ENCODE measurements around the gene NRP1. TPM values are rescaled to one million over a fixed set of nuclear protein-coding genes. Genes with fewer than 3 reads are reported as not detected.

Gene NRP1
- total and polyA plus RNA-seq, 4 donors, result 14.6 to 55.6 (median 37.8) TPM

DNA sequence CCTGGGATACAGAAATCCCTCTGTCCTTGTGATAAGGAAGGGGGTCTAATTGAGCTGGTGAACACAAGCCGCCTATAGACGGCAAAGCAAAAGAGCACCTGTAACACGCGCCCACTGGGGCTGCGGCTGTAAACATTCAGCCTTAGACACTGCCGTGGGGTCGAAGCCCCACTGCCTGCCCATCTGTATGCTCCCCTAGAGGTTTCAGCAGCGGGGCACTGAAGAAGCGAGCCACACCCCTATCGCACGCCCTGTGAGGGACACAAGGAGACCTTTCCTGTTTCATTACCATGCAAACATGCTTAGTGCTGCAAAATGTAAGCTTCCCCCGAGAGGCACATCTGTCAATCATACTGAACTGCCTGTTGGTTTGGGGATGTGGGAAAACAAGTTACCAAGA, 82.1 kb downstream of the NRP1 start (continued):
- no peak for TF ChIP-seq CTCF (IDR thresholded peaks at IDR 0.05; ENCODE audit: low read depth, low read length, missing input control)
- no peak for TF ChIP-seq FOXA1 (IDR thresholded peaks at IDR 0.05)
- no peak for TF ChIP-seq FOXA2 (IDR thresholded peaks at IDR 0.05)
- no peak for TF ChIP-seq YY1 (IDR thresholded peaks at IDR 0.05)
- no peak for TF ChIP-seq RXRA (IDR thresholded peaks at IDR 0.05)

DNA sequence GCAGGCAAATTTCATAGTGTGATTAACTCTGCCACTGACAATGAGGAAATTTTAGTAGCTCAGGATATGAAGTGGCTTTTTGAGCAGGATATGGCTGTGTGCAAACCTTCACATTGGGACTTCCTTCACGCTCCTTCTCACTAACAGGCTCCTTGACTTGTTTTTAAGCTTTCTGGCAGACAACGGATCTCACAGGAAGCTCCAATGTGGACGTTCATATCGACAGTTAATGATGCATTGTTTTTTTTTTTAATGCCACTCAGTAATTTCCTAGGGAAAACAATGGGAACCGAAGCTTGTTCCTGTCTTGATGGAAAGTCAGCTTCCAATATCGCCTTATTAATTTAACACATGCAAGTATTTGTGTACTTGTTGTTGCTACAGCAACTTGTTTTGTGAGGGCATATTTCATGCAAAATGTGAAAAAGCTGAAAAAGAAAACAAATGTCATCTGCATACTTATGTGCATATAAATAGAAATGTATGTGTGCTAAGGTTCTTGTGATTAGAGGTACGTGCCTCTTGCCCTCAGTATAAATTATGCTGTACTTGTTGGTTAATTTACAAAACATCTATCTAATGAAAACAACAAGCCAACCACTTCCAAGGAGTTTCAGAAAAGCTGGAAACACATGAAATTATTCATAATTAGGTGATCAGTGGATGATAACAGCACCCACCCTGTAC, 84.7 kb downstream of the NRP1 start:
- DNase-seq (ENCODE audit: low spot score), result no peak
- H3K4me1 ChIP-seq (ENCODE audit: control insufficient read depth in 4 of 4, insufficient read depth in 4 of 4, low read length in 3 of 4), result no peaks in the 10 kb centered on the region
- no peaks in the 10 kb centered on the region for H3K27me3 ChIP-seq (ENCODE audit: control insufficient read depth in 4 of 4, insufficient read depth in 4 of 4, low read length in 3 of 4)
- H3K36me3 ChIP-seq (ENCODE audit: control insufficient read depth in 4 of 4, insufficient read depth in 3 of 4, low read depth in 1 of 4, low read length in 3 of 4), result peaks cover 7 to 35% (median 28%) of the 10 kb centered on the region in 4 donors
- no peaks in the 10 kb centered on the region for H3K9me3 ChIP-seq (ENCODE audit: control insufficient read depth in 4 of 4, low read length in 3 of 4)
- no peak overlapping the region for H3K9ac ChIP-seq (ENCODE audit: low read depth in 1 of 2, low read length in 2 of 2)
- TF ChIP-seq REST (IDR thresholded peaks at IDR 0.05) (no peak), FOXA1 (IDR thresholded peaks at IDR 0.05) (no peak), NR2F2 (IDR thresholded peaks at IDR 0.05) (no peak), SP1 (IDR thresholded peaks at IDR 0.05) (no peak)
- H3K27ac ChIP-seq (ENCODE audit: low read depth in 1 of 2, low read length in 2 of 2), result peak overlapping the region; percentile 21 to 67
- WGBS, result 74% methylated on average over 7 of the region's 7 CpGs
- no peak overlapping the region for H3K4me3 ChIP-seq (ENCODE audit: low read depth in 1 of 3, low read length in 3 of 3)

DNA sequence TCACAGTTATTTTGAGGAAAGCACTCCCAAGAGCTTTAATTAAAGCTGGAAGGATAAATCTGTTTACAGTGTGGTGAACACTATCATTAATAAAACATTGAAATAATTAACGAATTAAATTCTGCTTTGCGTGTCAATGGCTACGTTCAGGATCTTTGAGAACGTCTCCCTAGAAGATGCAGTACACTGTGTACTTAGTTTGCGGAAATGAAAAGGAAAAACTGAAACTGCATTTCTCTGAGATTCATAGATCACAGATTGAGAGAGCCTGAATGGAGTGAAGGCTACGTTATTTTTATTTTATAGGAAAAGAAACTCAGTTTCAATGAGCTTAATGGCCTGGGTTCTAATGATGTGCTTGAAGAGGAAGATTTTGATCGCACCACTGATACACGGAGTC, 85.3 kb downstream of the NRP1 start:
- H3K36me3 ChIP-seq (ENCODE audit: control insufficient read depth in 4 of 4, insufficient read depth in 3 of 4, low read depth in 1 of 4, low read length in 3 of 4), result peaks cover 7 to 35% (median 28%) of the 10 kb centered on the region in 4 donors
- H3K4me3 ChIP-seq (ENCODE audit: low read depth in 1 of 3, low read length in 3 of 3), result no peak overlapping the region
- no peaks in the 10 kb centered on the region for H3K27me3 ChIP-seq (ENCODE audit: control insufficient read depth in 4 of 4, insufficient read depth in 4 of 4, low read length in 3 of 4)
- WGBS, result 78% methylated on average over 8 of the region's 8 CpGs
- TF ChIP-seq HNF4A (conservative IDR thresholded peaks at IDR 0.05) (no peak), TAF1 (conservative IDR thresholded peaks at IDR 0.05) (no peak), RAD21 (IDR thresholded peaks at IDR 0.05) (no peak), EGR1 (IDR thresholded peaks at IDR 0.05; ENCODE audit: low read depth in 2 of 2) (no peak), MAX (IDR thresholded peaks at IDR 0.05) (no peak), ATF3 (IDR thresholded peaks at IDR 0.05) (no peak), HNF4G (IDR thresholded peaks at IDR 0.05) (no peak), GABPA (IDR thresholded peaks at IDR 0.05 in 1 of 2, conservative IDR thresholded peaks at IDR 0.05 in 1 of 2) (no peak), ZBTB33 (IDR thresholded peaks at IDR 0.05) (no peak)
- DNase-seq (ENCODE audit: low spot score), result no peak
- no peak overlapping the region for H3K9ac ChIP-seq (ENCODE audit: low read depth in 1 of 2, low read length in 2 of 2)
- H3K9me3 ChIP-seq (ENCODE audit: control insufficient read depth in 4 of 4, low read length in 3 of 4), result no peaks in the 10 kb centered on the region
- H3K4me1 ChIP-seq (ENCODE audit: control insufficient read depth in 4 of 4, insufficient read depth in 4 of 4, low read length in 3 of 4), result no peaks in the 10 kb centered on the region
- H3K27ac ChIP-seq (ENCODE audit: low read depth in 1 of 2, low read length in 2 of 2), result peak overlapping the region in 1 of 2 donors; percentile 49
